Prostate gland (tissue), 2 donors: ENCODE data around the gene SLC25A48.

Experiments
- POLR2A ChIP-seq: fragments of 450-650 bp; IDR thresholded peaks from one replicate; pipeline ENCODE4 v1.6.1; 2016; ENCODE audit warnings: antibody characterized with exemption, mild to moderate bottlenecking
- POLR2AphosphoS5 ChIP-seq: sonication (generic); formaldehyde crosslinking; IDR thresholded peaks from one replicate; pipeline ENCODE4 v1.6.1; 2017; ENCODE audit warnings: antibody characterized with exemption
- TF ChIP-seq, protein P1 (sequence below), 4 experiments: fragments of 200-600 bp in 2 of 4; fragments of 450-650 bp in 2 of 4; sonication (generic) in 2 of 4; IDR thresholded peaks; 1 replicate in 3 of 4; 2 replicates in 1 of 4; pipeline ENCODE4 v1.5.1; 2016 to 2019; ENCODE audit warnings: antibody characterized with exemption in 4 of 4, mild to moderate bottlenecking in 2 of 4, moderate library complexity in 2 of 4

DNA sequence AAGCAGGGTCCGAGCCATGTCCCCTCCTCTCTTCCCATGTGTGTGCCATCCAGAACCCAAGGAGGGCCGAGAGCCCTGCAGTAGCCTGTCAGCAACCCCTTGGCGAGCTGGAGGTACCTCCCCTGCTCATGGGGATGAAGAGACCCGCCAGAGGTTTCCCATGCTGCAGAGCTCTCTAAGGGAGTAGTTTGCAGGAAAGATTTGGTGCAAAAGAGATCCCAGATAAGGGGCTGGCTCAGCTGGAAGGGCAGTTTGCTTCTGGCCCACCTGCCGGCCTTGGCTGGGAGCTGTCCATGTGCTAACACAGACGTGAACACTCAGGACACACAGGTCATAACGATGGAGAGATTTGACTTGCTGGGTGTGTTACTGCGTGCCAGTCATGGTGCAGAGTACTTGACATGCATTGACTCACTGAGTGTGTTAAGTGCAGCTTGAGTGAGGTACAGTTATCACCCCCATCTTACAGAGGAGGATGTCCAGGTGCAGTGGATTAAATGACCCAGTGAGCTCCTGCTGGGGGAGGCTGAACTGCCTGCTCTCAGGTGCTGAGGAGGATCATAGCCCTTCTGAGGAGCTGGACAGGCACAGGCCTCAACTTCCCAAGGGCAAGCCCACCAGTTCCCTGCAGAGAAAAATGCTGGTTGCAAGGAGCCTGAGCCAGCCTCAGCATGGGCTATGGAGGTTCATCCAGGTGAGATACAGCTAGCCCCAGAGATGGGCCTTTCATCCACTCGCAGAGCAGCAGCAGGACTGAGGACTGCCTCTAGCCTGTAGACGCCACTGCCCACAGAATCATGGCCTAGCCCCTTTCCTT, 6.3 kb upstream of the SLC25A48 start:
- TF ChIP-seq, protein P1, sequence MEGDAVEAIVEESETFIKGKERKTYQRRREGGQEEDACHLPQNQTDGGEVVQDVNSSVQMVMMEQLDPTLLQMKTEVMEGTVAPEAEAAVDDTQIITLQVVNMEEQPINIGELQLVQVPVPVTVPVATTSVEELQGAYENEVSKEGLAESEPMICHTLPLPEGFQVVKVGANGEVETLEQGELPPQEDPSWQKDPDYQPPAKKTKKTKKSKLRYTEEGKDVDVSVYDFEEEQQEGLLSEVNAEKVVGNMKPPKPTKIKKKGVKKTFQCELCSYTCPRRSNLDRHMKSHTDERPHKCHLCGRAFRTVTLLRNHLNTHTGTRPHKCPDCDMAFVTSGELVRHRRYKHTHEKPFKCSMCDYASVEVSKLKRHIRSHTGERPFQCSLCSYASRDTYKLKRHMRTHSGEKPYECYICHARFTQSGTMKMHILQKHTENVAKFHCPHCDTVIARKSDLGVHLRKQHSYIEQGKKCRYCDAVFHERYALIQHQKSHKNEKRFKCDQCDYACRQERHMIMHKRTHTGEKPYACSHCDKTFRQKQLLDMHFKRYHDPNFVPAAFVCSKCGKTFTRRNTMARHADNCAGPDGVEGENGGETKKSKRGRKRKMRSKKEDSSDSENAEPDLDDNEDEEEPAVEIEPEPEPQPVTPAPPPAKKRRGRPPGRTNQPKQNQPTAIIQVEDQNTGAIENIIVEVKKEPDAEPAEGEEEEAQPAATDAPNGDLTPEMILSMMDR (IDR thresholded peaks at IDR 0.05), result no peak
- TF ChIP-seq POLR2A (no peak), POLR2AphosphoS5 (no peak)
